Sigmoid colon (tissue), 7 donors: ENCODE data around the gene RTP2. TPM values are rescaled to one million over a fixed set of nuclear protein-coding genes. Genes with fewer than 3 reads are reported as not detected.

Experiments used
- DNase-seq: peaks from one replicate; pipeline ENCODE4 v3.0.0-alpha.2; 2019
- H3K27ac ChIP-seq, 4 donors: fragments of 200-600 bp; sonication (generic); one replicate each; pipeline ENCODE4 v1.5.1; 2016 to 2019; ENCODE audit warnings: mild to moderate bottlenecking in 1 of 4
- H3K27me3 ChIP-seq, 3 donors: fragments of 200-600 bp; sonication (generic); one replicate each; pipeline ENCODE4 v1.5.1; 2019; ENCODE audit warnings: mild to moderate bottlenecking in 1 of 3
- H3K36me3 ChIP-seq, 4 donors: fragments of 200-600 bp; sonication (generic); one replicate each; pipeline ENCODE4 v1.5.1; 2016 to 2019
- H3K4me1 ChIP-seq, 4 donors: fragments of 200-600 bp; sonication (generic); one replicate each; pipeline ENCODE4 v1.5.1; 2017 to 2019
- H3K4me3 ChIP-seq, 4 donors: fragments of 200-600 bp; sonication (generic); one replicate each; pipeline ENCODE4 v1.5.1; 2017 to 2019; ENCODE audit warnings: mild to moderate bottlenecking in 2 of 4, moderate library complexity in 1 of 4
- H3K9me3 ChIP-seq, 4 donors: fragments of 200-600 bp in 3 of 4; sonication (generic) in 3 of 4; one replicate each; pipeline versions ENCODE4 v1.5.1 to v1.6.1; 2013 to 2019
- EP300 ChIP-seq, 4 donors: sonication (generic); formaldehyde crosslinking; IDR thresholded peaks; one replicate each; pipeline ENCODE4 v1.6.1; 2017; ENCODE audit warnings: antibody characterized with exemption in 4 of 4
- POLR2A ChIP-seq, 2 donors: fragments of 450-650 bp; IDR thresholded peaks; one replicate each; pipeline ENCODE4 v1.6.1; 2016; ENCODE audit warnings: antibody characterized with exemption in 2 of 2, mild to moderate bottlenecking in 2 of 2, moderate library complexity in 2 of 2
- POLR2AphosphoS5 ChIP-seq, 4 donors: sonication (generic); formaldehyde crosslinking; IDR thresholded peaks; one replicate each; pipeline ENCODE4 v1.6.1; 2017; ENCODE audit warnings: antibody characterized with exemption in 4 of 4
- WGBS, 2 donors: extraction: QIAGEN DNeasy Blood & Tissue Kit; methylation state at CpG; one replicate each; pipeline ENCODE4 v1.1.7; 2013; 5-methylcytosine and 5-hydroxymethylcytosine counted together
- intact Hi-C: fragments of 100-400 bp; cut with DNase I; formaldehyde crosslinking; loops from one replicate; pipeline ENCODE4 v1.15.1; 2023
- polyA plus RNA-seq, 3 donors: library from polyadenylated mRNA; stranded (reverse); fragments of 200-250 nt; gene quantifications; one replicate each; pipeline ENCODE4 v1.2.3, GENCODE V29; 2013
- total RNA-seq, 4 donors: library from RNA; depleted of rRNA; stranded (reverse); fragments of >200 nt; gene quantifications; one replicate each; pipeline ENCODE4 v1.1.0, GENCODE V29; 2016
- TF ChIP-seq, protein P1 (sequence below), 4 experiments: fragments of 450-650 bp in 3 of 4; fragments of 200-600 bp in 1 of 4; IDR thresholded peaks; one replicate each; pipeline ENCODE4 v1.5.1; 2016 to 2019; ENCODE audit warnings: antibody characterized with exemption in 4 of 4, mild to moderate bottlenecking in 3 of 4, moderate library complexity in 2 of 4
- donor health status: healthy with polysubstance abuse.
- donor health status: Bipolar disorder and iron deficiency.
- donor health status: healthy.

The RTP2 gene
- total and polyA plus RNA-seq, 7 donors, result not detected

DNA sequence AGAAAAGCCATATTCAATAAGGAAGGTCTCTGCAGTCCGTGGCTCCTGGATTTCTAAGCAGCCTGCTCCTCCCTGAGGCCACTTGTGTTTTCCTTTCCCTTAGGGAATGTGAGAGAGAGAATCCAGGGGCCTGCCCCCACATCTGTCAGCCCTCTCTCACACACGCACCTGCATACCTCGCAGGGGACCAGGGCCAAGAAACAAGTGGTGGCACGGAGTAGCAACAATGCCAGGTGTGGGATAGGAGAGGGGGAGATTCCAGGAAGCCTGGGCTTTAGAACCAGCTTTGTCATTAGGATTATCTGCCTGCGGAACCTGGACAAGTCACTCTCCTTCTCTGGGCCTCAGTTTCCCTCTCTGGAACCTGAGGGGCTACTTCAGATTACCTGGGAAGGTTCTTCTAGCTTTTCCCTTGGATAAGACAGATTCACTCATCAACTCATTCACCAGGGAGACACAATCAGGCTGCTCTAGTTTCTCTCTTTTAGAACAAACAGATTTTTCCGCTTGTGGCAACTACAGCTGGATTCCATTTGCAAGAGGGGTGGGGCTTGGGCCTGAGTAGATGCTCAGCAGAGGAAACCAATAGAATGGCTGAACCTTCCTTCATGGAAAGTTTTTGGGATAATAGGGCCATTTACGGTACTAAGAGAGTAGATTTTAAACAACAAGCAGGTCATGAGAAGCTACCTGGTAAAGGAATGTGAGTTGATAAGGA is 23.5 kb upstream of the RTP2 start:
- no peaks in the 10 kb centered on the region for H3K9me3 ChIP-seq
- peaks cover 86 to 100% (median 88%) of the 10 kb centered on the region in 4 donors for H3K36me3 ChIP-seq
- H3K4me1 ChIP-seq, result peaks cover 0 to 7% (median 4%) of the 10 kb centered on the region in 4 donors
- no peak for TF ChIP-seq POLR2A (IDR thresholded peaks at IDR 0.05)
- no peak for TF ChIP-seq EP300 (IDR thresholded peaks at IDR 0.05)
- TF ChIP-seq POLR2AphosphoS5 (IDR thresholded peaks at IDR 0.05), result no peak
- TF ChIP-seq, protein P1, sequence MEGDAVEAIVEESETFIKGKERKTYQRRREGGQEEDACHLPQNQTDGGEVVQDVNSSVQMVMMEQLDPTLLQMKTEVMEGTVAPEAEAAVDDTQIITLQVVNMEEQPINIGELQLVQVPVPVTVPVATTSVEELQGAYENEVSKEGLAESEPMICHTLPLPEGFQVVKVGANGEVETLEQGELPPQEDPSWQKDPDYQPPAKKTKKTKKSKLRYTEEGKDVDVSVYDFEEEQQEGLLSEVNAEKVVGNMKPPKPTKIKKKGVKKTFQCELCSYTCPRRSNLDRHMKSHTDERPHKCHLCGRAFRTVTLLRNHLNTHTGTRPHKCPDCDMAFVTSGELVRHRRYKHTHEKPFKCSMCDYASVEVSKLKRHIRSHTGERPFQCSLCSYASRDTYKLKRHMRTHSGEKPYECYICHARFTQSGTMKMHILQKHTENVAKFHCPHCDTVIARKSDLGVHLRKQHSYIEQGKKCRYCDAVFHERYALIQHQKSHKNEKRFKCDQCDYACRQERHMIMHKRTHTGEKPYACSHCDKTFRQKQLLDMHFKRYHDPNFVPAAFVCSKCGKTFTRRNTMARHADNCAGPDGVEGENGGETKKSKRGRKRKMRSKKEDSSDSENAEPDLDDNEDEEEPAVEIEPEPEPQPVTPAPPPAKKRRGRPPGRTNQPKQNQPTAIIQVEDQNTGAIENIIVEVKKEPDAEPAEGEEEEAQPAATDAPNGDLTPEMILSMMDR (IDR thresholded peaks at IDR 0.05), result no peak
- intact Hi-C loops, result no loop called here
- no peak for DNase-seq
- H3K27me3 ChIP-seq, result no peaks in the 10 kb centered on the region
- no peak overlapping the region for H3K4me3 ChIP-seq
- WGBS, 2 donors, result 90 to 91% methylated on average over 7 of the region's 7 CpGs
- H3K27ac ChIP-seq, result no peak overlapping the region

DNA sequence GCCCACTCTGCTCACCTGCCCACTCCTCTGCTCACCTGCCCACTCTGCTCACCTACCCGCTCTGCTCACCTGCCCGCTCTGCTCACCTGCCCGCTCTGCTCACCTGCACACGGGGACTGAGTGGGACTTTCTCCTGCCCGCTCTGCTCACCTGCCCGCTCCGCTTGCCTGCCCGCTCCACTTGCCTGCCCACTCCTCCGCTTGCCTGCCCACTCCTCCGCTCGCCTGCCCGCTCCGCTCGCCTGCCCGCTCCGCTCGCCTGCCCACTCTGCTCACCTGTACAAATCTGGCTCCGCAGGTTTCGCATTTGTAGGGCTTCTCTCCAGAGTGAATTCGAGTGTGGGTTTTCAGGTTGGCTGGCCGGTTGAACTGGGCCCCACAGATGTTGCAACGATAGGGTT is 22.9 kb upstream of the RTP2 start:
- Histone ChIP-seq H3K4me1 (peaks cover 0 to 13% (median 10%) of the 10 kb centered on the region in 4 donors), H3K4me3 (no peak overlapping the region), H3K36me3 (peaks cover 80 to 97% (median 82%) of the 10 kb centered on the region in 4 donors), H3K27me3 (no peaks in the 10 kb centered on the region), H3K9me3 (no peaks in the 10 kb centered on the region), H3K27ac (no peak overlapping the region)
- intact Hi-C loops, result no loop called here
- no peak for TF ChIP-seq EP300 (IDR thresholded peaks at IDR 0.05)
- TF ChIP-seq POLR2AphosphoS5 (IDR thresholded peaks at IDR 0.05), result no peak
- TF ChIP-seq, protein P1 (IDR thresholded peaks at IDR 0.05), result no peak
- TF ChIP-seq POLR2A (IDR thresholded peaks at IDR 0.05), result no peak
- 92 to 95% methylated on average over 22 of the region's 22 CpGs for WGBS, 2 donors
- DNase-seq, result no peak

DNA sequence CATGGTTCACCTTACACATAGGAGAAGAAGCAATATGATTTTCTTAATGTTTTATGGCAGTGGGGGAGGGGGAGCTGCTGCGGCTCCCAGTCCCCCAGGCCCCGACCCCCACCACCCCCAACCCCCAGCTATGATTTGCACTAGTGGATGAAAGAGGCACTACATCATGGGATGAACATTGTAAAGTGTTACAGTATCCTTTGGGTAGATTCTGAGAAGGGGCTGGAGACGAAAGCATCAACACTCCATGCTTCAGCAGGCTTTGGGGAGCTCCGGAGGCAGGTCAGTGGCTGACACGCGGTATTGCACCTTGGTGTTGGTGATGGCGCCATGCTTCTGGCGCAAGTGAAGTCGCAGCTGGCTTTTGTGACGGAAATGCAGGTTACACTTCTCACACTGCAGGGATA is 19.9 kb upstream of the RTP2 start:
- TF ChIP-seq EP300 (IDR thresholded peaks at IDR 0.05), result no peak
- no peak for TF ChIP-seq POLR2AphosphoS5 (IDR thresholded peaks at IDR 0.05)
- TF ChIP-seq POLR2A (IDR thresholded peaks at IDR 0.05), result no peak
- intact Hi-C loops, result no loop called here
- DNase-seq, result no peak
- Histone ChIP-seq H3K4me3 (no peak overlapping the region), H3K27me3 (no peaks in the 10 kb centered on the region), H3K36me3 (peaks cover 50 to 66% (median 52%) of the 10 kb centered on the region in 4 donors), H3K27ac (no peak overlapping the region), H3K9me3 (no peaks in the 10 kb centered on the region), H3K4me1 (peaks cover 0 to 30% (median 21%) of the 10 kb centered on the region in 4 donors)
- WGBS, 2 donors, result 93 to 95% methylated on average over 10 of the region's 10 CpGs

DNA sequence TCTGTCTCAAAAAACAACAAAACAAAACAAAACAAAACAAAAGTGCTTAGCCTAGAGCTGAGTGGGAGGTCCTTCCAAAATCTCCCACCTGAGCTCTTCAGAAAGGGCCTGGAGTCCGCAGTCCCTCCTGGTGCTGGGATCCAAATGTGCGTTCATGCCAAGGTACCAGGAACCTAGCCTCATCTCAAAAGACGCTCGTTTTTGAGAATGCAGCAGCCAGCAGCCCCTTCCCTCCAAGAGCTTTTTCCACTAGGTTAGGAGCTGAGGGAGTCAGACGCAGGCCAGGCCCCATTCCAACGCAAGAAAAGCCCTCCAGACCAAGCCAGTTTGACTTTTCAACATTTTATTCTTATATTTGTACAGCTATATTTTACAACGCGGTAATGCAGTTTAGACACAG is 18.7 kb upstream of the RTP2 start:
- peaks cover 0 to 30% (median 21%) of the 10 kb centered on the region in 4 donors for H3K4me1 ChIP-seq
- peak overlapping the region in 3 of 4 donors; percentile 58 to 76 (median 72) for H3K27ac ChIP-seq
- H3K9me3 ChIP-seq, result no peaks in the 10 kb centered on the region
- peaks cover 38 to 55% (median 40%) of the 10 kb centered on the region in 4 donors for H3K36me3 ChIP-seq
- no peak overlapping the region for H3K4me3 ChIP-seq
- intact Hi-C loops, result no loop called here
- DNase-seq, result no peak
- no peaks in the 10 kb centered on the region for H3K27me3 ChIP-seq
- TF ChIP-seq, protein P1 (IDR thresholded peaks at IDR 0.05), result no peak
- TF ChIP-seq EP300 (IDR thresholded peaks at IDR 0.05), result no peak
- no peak for TF ChIP-seq POLR2A (IDR thresholded peaks at IDR 0.05)
- TF ChIP-seq POLR2AphosphoS5 (IDR thresholded peaks at IDR 0.05), result no peak
- 91 to 92% methylated on average over 8 of the region's 8 CpGs for WGBS, 2 donors

DNA sequence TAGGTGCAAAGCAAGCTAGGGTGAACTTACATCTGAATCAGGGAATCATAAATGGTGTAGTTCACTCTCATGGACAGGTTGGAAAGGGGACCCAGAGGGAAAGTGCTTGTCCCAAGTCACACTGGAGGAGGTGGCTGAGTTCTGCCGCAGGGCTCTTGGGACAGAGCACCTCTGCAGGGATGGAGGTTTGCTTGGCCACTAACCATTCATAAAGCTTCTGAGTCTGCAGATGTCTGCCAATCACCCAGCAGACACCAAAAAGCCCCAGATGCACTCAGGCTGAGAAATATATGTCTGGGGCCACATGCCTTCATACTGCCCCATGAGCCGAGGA is 17.9 kb upstream of the RTP2 start:
- 95 to 98% methylated on average over 2 of the region's 2 CpGs for WGBS, 2 donors
- Histone ChIP-seq H3K36me3 (peaks cover 31 to 47% (median 33%) of the 10 kb centered on the region in 4 donors), H3K27me3 (no peaks in the 10 kb centered on the region), H3K4me1 (peaks cover 0 to 30% (median 21%) of the 10 kb centered on the region in 4 donors), H3K9me3 (no peaks in the 10 kb centered on the region), H3K27ac (peak overlapping the region in 3 of 4 donors; percentile 58 to 76 (median 72)), H3K4me3 (no peak overlapping the region)
- TF ChIP-seq, protein P1 (IDR thresholded peaks at IDR 0.05), result no peak
- TF ChIP-seq POLR2A (IDR thresholded peaks at IDR 0.05), result no peak
- TF ChIP-seq POLR2AphosphoS5 (IDR thresholded peaks at IDR 0.05), result no peak
- no peak for TF ChIP-seq EP300 (IDR thresholded peaks at IDR 0.05)
- intact Hi-C loops, result no loop called here
- DNase-seq, result no peak
